ENCODE results near the gene TTC17. TPM values are rescaled to one million over a fixed set of nuclear protein-coding genes. Genes with fewer than 3 reads are reported as not detected.
"Not testable (repeated sequence)": the region's sequence is repeated elsewhere in the genome, so short reads cannot be mapped to it uniquely, and the experiment has no call there.

The TTC17 gene
- 23.3 and 40.2 TPM in 2 replicates for total RNA-seq (2014; rRNA removed; shearing (Covaris generic))

- DNase-seq (ENCODE audit: low spot score) = peak; percentile 93
- in situ Hi-C loops (cut with HindIII; ENCODE audit: low sequenced_read_pairs) = no loop called here
Measured at GRCh38 chr11:43358801-43359421, at the start of gene TTC17. TTC17 (plus strand) TSS chr11:43358920; CDS start chr11:43358955, 35 bp downstream.

GRCh38 chr11:43311791-43312607, 46.7 kb upstream of the TTC17 start, which contains the start of gene API5:
API5 (plus strand) TSS chr11:43311996; CDS start chr11:43312128, 132 bp downstream.
- DNase-seq (ENCODE audit: low spot score) = peak; percentile 95
- in situ Hi-C loops (cut with HindIII; ENCODE audit: low sequenced_read_pairs) = no loop called here

GRCh38 chr11:43315966-43316365, 42.8 kb upstream of the TTC17 start:
- in situ Hi-C loops (cut with HindIII; ENCODE audit: low sequenced_read_pairs) = no loop called here

GRCh38 chr11:43316451-43316850, 42.3 kb upstream of the TTC17 start:
- in situ Hi-C loops (cut with HindIII; ENCODE audit: low sequenced_read_pairs) = no loop called here
- DNase-seq (ENCODE audit: low spot score) = no peak

More at GRCh38 chr11:43315966-43316365, 42.8 kb upstream of the TTC17 start:
- DNase-seq (ENCODE audit: low spot score) = no peak

- no peak for DNase-seq (ENCODE audit: low spot score)
- in situ Hi-C loops (cut with HindIII; ENCODE audit: low sequenced_read_pairs) = no loop called here
Measured at GRCh38 chr11:43327987-43328386, 30.7 kb upstream of the TTC17 start.

GRCh38 chr11:43328482-43328881, 30.2 kb upstream of the TTC17 start:
- in situ Hi-C loops (cut with HindIII; ENCODE audit: low sequenced_read_pairs) = no loop called here
- DNase-seq (ENCODE audit: low spot score) = no peak

GRCh38 chr11:43341159-43341558, 17.6 kb upstream of the TTC17 start:
- DNase-seq (ENCODE audit: low spot score) = no peak
- in situ Hi-C loops (cut with HindIII; ENCODE audit: low sequenced_read_pairs) = no loop called here

- in situ Hi-C loops (cut with HindIII; ENCODE audit: low sequenced_read_pairs); DNase-seq (ENCODE audit: low spot score): not testable (repeated sequence)
Measured at GRCh38 chr11:43351426-43351825, 7.3 kb upstream of the TTC17 start.

GRCh38 chr11:43354311-43354710, 4.4 kb upstream of the TTC17 start:
- no peak for DNase-seq (ENCODE audit: low spot score)
- in situ Hi-C loops (cut with HindIII; ENCODE audit: low sequenced_read_pairs) = no loop called here

GRCh38 chr11:43356336-43356735, 2.4 kb upstream of the TTC17 start:
- no peak for DNase-seq (ENCODE audit: low spot score)
- in situ Hi-C loops (cut with HindIII; ENCODE audit: low sequenced_read_pairs) = no loop called here

- in situ Hi-C loops (cut with HindIII; ENCODE audit: low sequenced_read_pairs) = no loop called here
- DNase-seq (ENCODE audit: low spot score) = no peak
Measured at GRCh38 chr11:43358279-43358800, 380 bp upstream of the TTC17 start.

GRCh38 chr11:43359422-43359818, 700 bp downstream of the TTC17 start:
- in situ Hi-C loops (cut with HindIII; ENCODE audit: low sequenced_read_pairs) = no loop called here
- peak; percentile 19 for DNase-seq (ENCODE audit: low spot score)

- peak; percentile 10 for DNase-seq (ENCODE audit: low spot score)
- in situ Hi-C loops (cut with HindIII; ENCODE audit: low sequenced_read_pairs) = no loop called here
Measured at GRCh38 chr11:43360361-43361032, 1.8 kb downstream of the TTC17 start.

- DNase-seq (ENCODE audit: low spot score) = no peak
- in situ Hi-C loops (cut with HindIII; ENCODE audit: low sequenced_read_pairs) = no loop called here
Measured at GRCh38 chr11:43366677-43367076, 8.0 kb downstream of the TTC17 start.

GRCh38 chr11:43367382-43368178, 8.9 kb downstream of the TTC17 start:
- no peak for DNase-seq (ENCODE audit: low spot score)
- in situ Hi-C loops (cut with HindIII; ENCODE audit: low sequenced_read_pairs) = no loop called here

- no peak for DNase-seq (ENCODE audit: low spot score)
- in situ Hi-C loops (cut with HindIII; ENCODE audit: low sequenced_read_pairs) = no loop called here
Measured at GRCh38 chr11:43376065-43376464, 17.3 kb downstream of the TTC17 start.

GRCh38 chr11:43376594-43376993, 17.9 kb downstream of the TTC17 start:
- no peak for DNase-seq (ENCODE audit: low spot score)
- in situ Hi-C loops (cut with HindIII; ENCODE audit: low sequenced_read_pairs) = no loop called here

- in situ Hi-C loops (cut with HindIII; ENCODE audit: low sequenced_read_pairs) = no loop called here
- DNase-seq (ENCODE audit: low spot score) = no peak
Measured at GRCh38 chr11:43377389-43377788, 18.7 kb downstream of the TTC17 start.

- DNase-seq (ENCODE audit: low spot score) = no peak
- in situ Hi-C loops (cut with HindIII; ENCODE audit: low sequenced_read_pairs) = no loop called here
Measured at GRCh38 chr11:43378897-43379296, 20.2 kb downstream of the TTC17 start.
